GM12872 (cell line): ENCODE data around the gene HSF2BP.

Source experiments
- CTCF ChIP-seq: IDR thresholded peaks from 3 replicates; pipeline ENCODE4 v1.5.1; 2011; ENCODE audit warnings: low read depth, mild to moderate bottlenecking, low read length, moderate library complexity; ENCODE audit not compliant: insufficient read depth

HSF2BP gene

GRCh38 chr21:43603233-43603626, 56.1 kb downstream of the HSF2BP start:
- TF ChIP-seq CTCF, result no peak

GRCh38 chr21:43602266-43603232, 56.7 kb downstream of the HSF2BP start:
- no peak for TF ChIP-seq CTCF

- TF ChIP-seq CTCF, result no peak
Observed at GRCh38 chr21:43600642-43601402, 58.5 kb downstream of the HSF2BP start.

- TF ChIP-seq CTCF, result no peak
Observed at GRCh38 chr21:43599728-43600127, 59.6 kb downstream of the HSF2BP start.

- no peak for TF ChIP-seq CTCF
Observed at GRCh38 chr21:43598416-43599120, 60.7 kb downstream of the HSF2BP start.

GRCh38 chr21:43597540-43598250, 61.6 kb downstream of the HSF2BP start:
- TF ChIP-seq CTCF, result no peak

- TF ChIP-seq CTCF, result no peak
Observed at GRCh38 chr21:43597052-43597451, 62.2 kb downstream of the HSF2BP start.
